PC-9 (cell line): ENCODE data around the gene UBE4B. TPM values are rescaled to one million over a fixed set of nuclear protein-coding genes. Genes with fewer than 3 reads are reported as not detected.
"Not testable (repeated sequence)": the region's sequence is repeated elsewhere in the genome, so short reads cannot be mapped to it uniquely, and the experiment has no call there.

Experiments used
- BruUV-seq: library from RNA; stranded (reverse); fragments of 400-500 nt; replicated peaks from 2 replicates; lab custom pipeline; 2021; lab: Mats Ljungman, UMichigan
- CTCF ChIA-PET: fragments of 300-600 bp; sonication (Branson Sonifier 250); formaldehyde crosslinking; loops from one replicate; lab custom pipeline; 2022; ENCODE audit warnings: antibody characterized with exemption; lab: Charles Lee
- POLR2A ChIA-PET: fragments of 300-600 bp; sonication (Branson Sonifier 250); formaldehyde crosslinking; loops from one replicate; lab custom pipeline; 2022; ENCODE audit warnings: antibody characterized with exemption; ENCODE audit not compliant: unreplicated experiment; lab: Charles Lee
- DNase-seq, 2 experiments: peaks; one replicate each; pipeline versions ENCODE4 v3.0.0 to v3.0.0-alpha.2; 2015 to 2022; ENCODE audit warnings: mixed read lengths in 1 of 2
- H2AFZ ChIP-seq: fragments of 200-600 bp; sonication (generic); 2 replicates; pipeline ENCODE4 v1.8.1; 2017; ENCODE audit warnings: antibody characterized with exemption
- H3F3A ChIP-seq: fragments of 200-600 bp; sonication (generic); 2 replicates; pipeline ENCODE4 v1.8.1; 2017; ENCODE audit warnings: antibody characterized with exemption, mild to moderate bottlenecking, low read depth; ENCODE audit not compliant: insufficient read depth
- H3K27ac ChIP-seq: fragments of 200-600 bp; sonication (generic); 2 replicates; pipeline ENCODE4 v1.6.1; 2016; ENCODE audit warnings: mixed run types
- H3K27me3 ChIP-seq: fragments of 200-600 bp; sonication (generic); 2 replicates; pipeline ENCODE4 v1.6.1; 2016; ENCODE audit warnings: low read depth, mixed run types; ENCODE audit not compliant: insufficient read depth
- H3K36me3 ChIP-seq: fragments of 200-600 bp; sonication (generic); 2 replicates; pipeline ENCODE4 v1.6.1; 2016; ENCODE audit warnings: low read depth, mixed run types
- H3K4me1 ChIP-seq: fragments of 200-600 bp; sonication (generic); replicated peaks from 2 replicates; pipeline ENCODE4 v1.6.1; 2016; ENCODE audit warnings: mixed run types; ENCODE audit not compliant: insufficient read depth
- H3K4me2 ChIP-seq: fragments of 200-600 bp; sonication (generic); 2 replicates; pipeline ENCODE4 v1.6.1; 2017; ENCODE audit warnings: mixed run types
- H3K4me3 ChIP-seq: fragments of 200-600 bp; sonication (generic); 2 replicates; pipeline ENCODE4 v1.6.1; 2016; ENCODE audit warnings: mixed run types
- H3K79me2 ChIP-seq: fragments of 200-600 bp; sonication (generic); 2 replicates; pipeline ENCODE4 v1.6.1; 2017; ENCODE audit warnings: low read depth, mixed run types
- H3K9me2 ChIP-seq: fragments of 200-600 bp; sonication (generic); 2 replicates; pipeline ENCODE4 v1.8.1; 2017; ENCODE audit warnings: mild to moderate bottlenecking; ENCODE audit not compliant: insufficient read depth
- H3K9me3 ChIP-seq: fragments of 200-600 bp; sonication (generic); 2 replicates; pipeline ENCODE4 v1.8.1; 2016; ENCODE audit warnings: low read depth; ENCODE audit not compliant: insufficient read depth
- H4K20me1 ChIP-seq: fragments of 200-600 bp; sonication (generic); 2 replicates; pipeline ENCODE4 v1.8.1; 2017; ENCODE audit not compliant: insufficient read depth
- CTCF ChIP-seq: fragments of 200-600 bp; sonication (generic); conservative IDR thresholded peaks from 2 replicates; pipeline ENCODE4 v1.6.1; 2017; ENCODE audit warnings: mixed run types, antibody characterized with exemption, mild to moderate bottlenecking, moderate library complexity
- EZH2 ChIP-seq: fragments of 200-600 bp; sonication (generic); IDR thresholded peaks from 2 replicates; pipeline ENCODE4 v1.8.0; 2017; ENCODE audit warnings: antibody characterized with exemption, low read depth
- intact Hi-C: fragments of 100-400 bp; cut with micrococcal nuclease; formaldehyde crosslinking; loops from one replicate; pipeline ENCODE4 v1.10.0; 2022; ENCODE audit not compliant: unreplicated experiment
- total RNA-seq: library from RNA; stranded (reverse); gene quantifications from 2 replicates; pipeline ENCODE4 v1.2.3, GENCODE V29; 2021

UBE4B gene
- total RNA-seq, 1 experiment from 2014 or later: 59.1 TPM

GRCh38 chr1:10070206-10070605 is 37.4 kb downstream of the UBE4B start:
- peaks cover 6% of the 10 kb centered on the region; the same call in 1 of the 2 replicates for H3K4me1 ChIP-seq
- CTCF ChIA-PET: interaction anchor here (0.7 kb wide), 1 partner anchor 662 kb away, joined by 5 read pairs; no protein-coding TSS in a partner anchor

GRCh38 chr1:10071640-10072039 is 38.9 kb downstream of the UBE4B start:
- no peaks in the 10 kb centered on the region for H3K36me3 ChIP-seq
- POLR2A ChIA-PET: no interaction called here
- H2AFZ ChIP-seq: no peak overlapping the region
- BruUV-seq: no TSS peak
- H3K27me3 ChIP-seq: no peaks in the 10 kb centered on the region
- H3K27ac ChIP-seq: no peak overlapping the region
- TF ChIP-seq CTCF: no peak
- TF ChIP-seq EZH2: no peak
- no peak overlapping the region for H3K4me3 ChIP-seq
- CTCF ChIA-PET: no interaction called here
- no peak overlapping the region for H3K4me2 ChIP-seq
- H3K9me2 ChIP-seq: no peaks in the 10 kb centered on the region
- H3K4me1 ChIP-seq: peaks cover 6% of the 10 kb centered on the region; the same call in 1 of the 2 replicates
- intact Hi-C loops: no loop called here
- no peak for DNase-seq
- H3F3A ChIP-seq: peaks cover 4% of the 10 kb centered on the region; the same call in 1 of the 2 replicates
- H3K79me2 ChIP-seq: no peaks in the 10 kb centered on the region; the same call in 1 of the 2 replicates
- H3K9me3 ChIP-seq: no peaks in the 10 kb centered on the region
- no peaks in the 10 kb centered on the region; the same call in 1 of the 2 replicates for H4K20me1 ChIP-seq

More at GRCh38 chr1:10070206-10070605, 37.4 kb downstream of the UBE4B start:
- no peaks in the 10 kb centered on the region for H3K9me3 ChIP-seq
- TF ChIP-seq CTCF (no peak), EZH2 (no peak)
- H3K4me3 ChIP-seq: no peak overlapping the region
- no TSS peak for BruUV-seq
- no peaks in the 10 kb centered on the region for H3K27me3 ChIP-seq
- DNase-seq: no peak
- no peak overlapping the region for H3K27ac ChIP-seq
- POLR2A ChIA-PET: interaction anchor here (0.7 kb wide), 1 partner anchor 250 kb away, joined by 9 read pairs; no protein-coding TSS in a partner anchor
- H3F3A ChIP-seq: peaks cover 4% of the 10 kb centered on the region; the same call in 1 of the 2 replicates
- no peaks in the 10 kb centered on the region; the same call in 1 of the 2 replicates for H4K20me1 ChIP-seq
- no peak overlapping the region for H2AFZ ChIP-seq
- intact Hi-C loops: no loop called here
- H3K9me2 ChIP-seq: no peaks in the 10 kb centered on the region
- H3K36me3 ChIP-seq: no peaks in the 10 kb centered on the region
- no peak overlapping the region for H3K4me2 ChIP-seq
- H3K79me2 ChIP-seq: no peaks in the 10 kb centered on the region; the same call in 1 of the 2 replicates

DNA sequence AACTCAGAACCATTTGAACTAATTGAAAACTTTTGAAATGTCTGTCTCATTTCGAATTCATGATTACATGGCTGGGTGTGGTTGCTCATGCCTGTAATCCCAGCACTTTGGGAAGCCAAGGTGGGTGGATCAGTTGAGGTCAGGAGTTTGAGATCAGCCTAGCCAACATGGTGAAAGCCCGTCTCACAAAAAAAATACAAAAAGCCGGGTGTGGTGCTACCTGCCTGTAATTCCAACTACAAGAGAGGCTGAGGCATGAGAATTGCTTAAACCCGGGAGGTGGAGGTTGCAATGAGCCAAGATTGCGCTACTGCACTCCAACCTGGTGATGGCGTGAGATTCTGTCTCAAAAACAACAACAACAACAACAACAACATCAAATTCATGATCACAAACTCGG is 40.6 kb downstream of the UBE4B start:
- not testable (repeated sequence) for H3K9me3 ChIP-seq, DNase-seq
- CTCF ChIA-PET: interaction anchor here (0.5 kb wide), 1 partner anchor 932 kb away, joined by 3 read pairs; no protein-coding TSS in a partner anchor

More for the DNA sequence above, 40.6 kb downstream of the UBE4B start:
- H3K27ac ChIP-seq, H3K79me2 ChIP-seq, H2AFZ ChIP-seq, intact Hi-C loops, H3K27me3 ChIP-seq, H3K9me2 ChIP-seq, H3K4me2 ChIP-seq, H3F3A ChIP-seq, H3K4me1 ChIP-seq, H3K4me3 ChIP-seq, POLR2A ChIA-PET, H4K20me1 ChIP-seq, H3K36me3 ChIP-seq: not testable (repeated sequence)
- BruUV-seq: TSS peak; percentile 30
